ENCODE data around the gene LRFN3.
"Not testable (repeated sequence)": the region's sequence is repeated elsewhere in the genome, so short reads cannot be mapped to it uniquely, and the experiment has no call there.

The LRFN3 gene

GRCh38 chr19:35939307-35940077, 3.3 kb downstream of the LRFN3 start:
- DNase-seq (ENCODE audit: low read depth) = no peak

GRCh38 chr19:35940078-35940775, 4.1 kb downstream of the LRFN3 start:
- no peak for DNase-seq (ENCODE audit: low read depth)

GRCh38 chr19:35940839-35941238, 4.7 kb downstream of the LRFN3 start:
- no peak for DNase-seq (ENCODE audit: low read depth)

GRCh38 chr19:35942235-35942634, 6.1 kb downstream of the LRFN3 start:
- DNase-seq (ENCODE audit: low read depth) = no peak

GRCh38 chr19:35943321-35944301, 7.4 kb downstream of the LRFN3 start:
- no peak for DNase-seq (ENCODE audit: low read depth)

- no peak for DNase-seq (ENCODE audit: low read depth)
Observed at GRCh38 chr19:35944556-35944955, 8.4 kb downstream of the LRFN3 start.

- DNase-seq (ENCODE audit: low read depth) = no peak
Observed at GRCh38 chr19:35945121-35945790, 9.1 kb downstream of the LRFN3 start.

GRCh38 chr19:35946203-35946602, 10.0 kb downstream of the LRFN3 start:
- no peak for DNase-seq (ENCODE audit: low read depth)

GRCh38 chr19:35949131-35949530, 13.0 kb downstream of the LRFN3 start:
- DNase-seq (ENCODE audit: low read depth) = no peak

GRCh38 chr19:35955881-35956634, 19.9 kb downstream of the LRFN3 start:
- DNase-seq (ENCODE audit: low read depth) = no peak

- not testable (repeated sequence) for DNase-seq (ENCODE audit: low read depth)
Observed at GRCh38 chr19:35957411-35957810, 21.2 kb downstream of the LRFN3 start.

GRCh38 chr19:35958660-35959039, 22.5 kb downstream of the LRFN3 start:
- DNase-seq (ENCODE audit: low read depth) = no peak

GRCh38 chr19:35959040-35959967, 23.1 kb downstream of the LRFN3 start:
- DNase-seq (ENCODE audit: low read depth) = peak; percentile 73

GRCh38 chr19:35959968-35960320, 23.8 kb downstream of the LRFN3 start:
- no peak for DNase-seq (ENCODE audit: low read depth)

- no peak for DNase-seq (ENCODE audit: low read depth)
Observed at GRCh38 chr19:35960432-35960972, 24.3 kb downstream of the LRFN3 start.

GRCh38 chr19:35963514-35963913, 27.3 kb downstream of the LRFN3 start:
- peak; percentile 23 for DNase-seq (ENCODE audit: low read depth)

GRCh38 chr19:35966771-35967170, 30.6 kb downstream of the LRFN3 start:
- no peak for DNase-seq (ENCODE audit: low read depth)

GRCh38 chr19:35973487-35973886, 37.3 kb downstream of the LRFN3 start:
- no peak for DNase-seq (ENCODE audit: low read depth)

GRCh38 chr19:35975608-35976214, 39.5 kb downstream of the LRFN3 start:
- DNase-seq (ENCODE audit: low read depth) = no peak
